Measurements from ENCODE around the gene NAXD. TPM values are rescaled to one million over a fixed set of nuclear protein-coding genes. Genes with fewer than 3 reads are reported as not detected.
A peak's percentile ranks its signal among the peaks of the same experiment; 100 is the strongest.

The NAXD gene
- total and polyA plus RNA-seq, 10 of the 15 experiments (the other 5 are each of a cell fraction or from before 2014, with no cell fraction given) = 1.5 to 36.2 (median 23.8) TPM

DNA sequence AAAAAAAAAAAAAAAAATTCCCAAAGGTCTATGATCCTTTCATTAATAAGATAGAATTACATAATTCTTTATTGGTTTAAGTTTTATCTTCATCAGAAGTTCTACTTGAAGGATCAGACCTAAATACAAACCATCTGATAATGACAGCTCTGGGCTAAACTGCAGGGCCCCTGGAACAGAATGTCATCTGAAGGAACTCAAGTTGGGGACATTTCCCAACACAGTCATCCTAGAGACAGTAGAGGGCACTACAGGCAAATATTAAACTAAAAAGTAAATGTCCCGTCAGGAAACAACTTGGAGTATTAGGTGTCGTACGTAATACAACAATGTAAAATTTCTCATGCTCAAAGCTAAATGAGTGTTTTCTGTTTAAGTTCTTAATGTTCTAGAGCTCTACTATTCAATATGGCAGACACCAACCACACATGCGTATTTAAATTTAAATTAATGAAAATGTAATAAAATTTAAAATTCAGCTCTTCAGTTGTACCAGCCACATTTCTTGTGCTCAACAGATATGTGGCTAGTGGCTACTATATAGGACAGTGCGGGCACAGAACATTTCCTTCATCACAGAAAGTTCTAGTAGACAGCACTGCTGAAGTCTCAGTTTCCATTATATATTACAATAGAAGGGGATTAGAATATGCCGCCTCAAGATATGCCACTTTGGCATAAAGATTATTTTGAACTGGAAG is 21.8 kb upstream of the NAXD start:
- POLR2A ChIA-PET = interaction anchor here (0.7 kb wide), 3 partner anchors 10 to 130 kb away, joined by 3 to 6 read pairs (median 6); no protein-coding TSS in a partner anchor
- WGBS (ENCODE audit: insufficient coverage, insufficient replicate concordance, low lambda C conversion rate, missing lambda C conversion rate) = 23% methylated on average over 6 of the region's 6 CpGs
- H4K20me1 ChIP-seq (ENCODE audit: control insufficient read depth, insufficient read depth) = no peaks in the 10 kb centered on the region
- no peaks in the 10 kb centered on the region for H3K36me3 ChIP-seq (ENCODE audit: control insufficient read depth in 2 of 2, insufficient read depth in 2 of 2, low read length in 1 of 2)
- intact Hi-C loops (cut with micrococcal nuclease; ENCODE audit: unreplicated experiment) (loop anchor here (1.0 to 5.0 kb wide), 6 partner anchors 23 to 454 kb away; partner anchors contain the start of gene ING1), in situ Hi-C loops (cut with MboI) (loop anchor here (10.0 kb wide), 1 partner anchor 451 kb away; no protein-coding TSS in a partner anchor)
- ATAC-seq (peak; percentile 97), FAIRE-seq (peak; percentile 86), DNase-seq (ENCODE audit: low read depth, low spot score) (no peak)
- no TSS peak for BruUV-seq (replicated peaks)
- SMC1A ChIA-PET (ENCODE audit: uncharacterized antibody, unreplicated experiment) = interaction anchor here (0.6 to 4.3 kb wide), 25 partner anchors 9 to 370 kb away, joined by 3 to 50 read pairs (median 4); partner anchors contain the start of gene NAXD
- no peak overlapping the region for H3K27ac ChIP-seq (ENCODE audit: control insufficient read depth, insufficient read depth)
- RAD21 ChIA-PET (ENCODE audit: unreplicated experiment) = interaction anchor here (0.6 to 2.4 kb wide), 24 partner anchors 9 to 1679 kb away, joined by 3 to 20 read pairs (median 3); partner anchors contain the start of gene NAXD
- no peaks in the 10 kb centered on the region for H3K9me3 ChIP-seq (replicated peaks; ENCODE audit: control insufficient read depth, insufficient read depth, low read length)
- H3K27me3 ChIP-seq (replicated peaks in 1 of 2; ENCODE audit: control insufficient read depth in 2 of 2, insufficient read depth in 2 of 2, low read length in 1 of 2) = no peaks in the 10 kb centered on the region
- no peak overlapping the region for H3K4me3 ChIP-seq
- H3K79me2 ChIP-seq (ENCODE audit: control insufficient read depth, insufficient read depth, low read length) = no peaks in the 10 kb centered on the region
- no peak overlapping the region; the same call in 1 of the 2 replicates for H2AFZ ChIP-seq (ENCODE audit: control insufficient read depth, low read depth, low read length)
- no peak overlapping the region for H3K9ac ChIP-seq (ENCODE audit: control insufficient read depth, insufficient read depth, low read length)
- no peaks in the 10 kb centered on the region for H3K4me1 ChIP-seq (ENCODE audit: control insufficient read depth, insufficient read depth, low read length)
- no peak overlapping the region for H3K4me2 ChIP-seq (ENCODE audit: control insufficient read depth, insufficient read depth)
- CTCF ChIA-PET = interaction anchor here (0.7 to 5.9 kb wide), 35 partner anchors 9 to 474 kb away, joined by 3 to 82 read pairs (median 4); partner anchors contain the start of genes NAXD and RAB20
- TF ChIP-seq SMAD5 (IDR thresholded peaks at IDR 0.05; ENCODE audit: low read depth) = no peak
- TF ChIP-seq SP1 (IDR thresholded peaks at IDR 0.05; ENCODE audit: low read depth, low read length) = no peak
- TF ChIP-seq, protein P1, sequence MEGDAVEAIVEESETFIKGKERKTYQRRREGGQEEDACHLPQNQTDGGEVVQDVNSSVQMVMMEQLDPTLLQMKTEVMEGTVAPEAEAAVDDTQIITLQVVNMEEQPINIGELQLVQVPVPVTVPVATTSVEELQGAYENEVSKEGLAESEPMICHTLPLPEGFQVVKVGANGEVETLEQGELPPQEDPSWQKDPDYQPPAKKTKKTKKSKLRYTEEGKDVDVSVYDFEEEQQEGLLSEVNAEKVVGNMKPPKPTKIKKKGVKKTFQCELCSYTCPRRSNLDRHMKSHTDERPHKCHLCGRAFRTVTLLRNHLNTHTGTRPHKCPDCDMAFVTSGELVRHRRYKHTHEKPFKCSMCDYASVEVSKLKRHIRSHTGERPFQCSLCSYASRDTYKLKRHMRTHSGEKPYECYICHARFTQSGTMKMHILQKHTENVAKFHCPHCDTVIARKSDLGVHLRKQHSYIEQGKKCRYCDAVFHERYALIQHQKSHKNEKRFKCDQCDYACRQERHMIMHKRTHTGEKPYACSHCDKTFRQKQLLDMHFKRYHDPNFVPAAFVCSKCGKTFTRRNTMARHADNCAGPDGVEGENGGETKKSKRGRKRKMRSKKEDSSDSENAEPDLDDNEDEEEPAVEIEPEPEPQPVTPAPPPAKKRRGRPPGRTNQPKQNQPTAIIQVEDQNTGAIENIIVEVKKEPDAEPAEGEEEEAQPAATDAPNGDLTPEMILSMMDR (IDR thresholded peaks at IDR 0.05 in 2 of 3, conservative IDR thresholded peaks at IDR 0.05 in 1 of 3; ENCODE audit: control insufficient read depth in 2 of 3, extremely low read depth in 1 of 3, insufficient read depth in 1 of 3, low read depth in 3 of 3, low read length in 3 of 3) = peak; percentile 60 to 71 (median 66)
- no peak for TF ChIP-seq BACH1 (IDR thresholded peaks at IDR 0.05; ENCODE audit: borderline replicate concordance)
- no peak for TF ChIP-seq TCF12 (IDR thresholded peaks at IDR 0.05; ENCODE audit: low read depth, low read length)
- TF ChIP-seq ZNF622 (IDR thresholded peaks at IDR 0.05) = no peak
- TF ChIP-seq HDAC6 (IDR thresholded peaks at IDR 0.05; ENCODE audit: unreplicated experiment) = no peak
- no peak for TF ChIP-seq BCL11A (IDR thresholded peaks at IDR 0.05; ENCODE audit: low read depth, low read length)
- peak; percentile 66; the same call in 1 of the 2 replicates for TF ChIP-seq SMC3 (IDR thresholded peaks at IDR 0.05; ENCODE audit: borderline replicate concordance, low read length)
- no peak for TF ChIP-seq SIN3A (IDR thresholded peaks at IDR 0.05; ENCODE audit: low read depth, low read length)
- no peak for TF ChIP-seq CBX5 (IDR thresholded peaks at IDR 0.05; ENCODE audit: low read depth)
- peak; percentile 86 for TF ChIP-seq RAD21 (IDR thresholded peaks at IDR 0.05; ENCODE audit: insufficient read depth, low read depth, low read length)
- 0 out of 2 replicates have a peak, but pooled peaks have one; percentile 33 for TF ChIP-seq YY1 (IDR thresholded peaks at IDR 0.05; ENCODE audit: low read depth, low read length)
- TF ChIP-seq RFX5 (IDR thresholded peaks at IDR 0.05; ENCODE audit: low read depth, low read length) = no peak
- TF ChIP-seq SRF (IDR thresholded peaks at IDR 0.05; ENCODE audit: low read depth in 2 of 2, low read length in 2 of 2) = no peak
- no peak for TF ChIP-seq NBN (IDR thresholded peaks at IDR 0.05)
- TF ChIP-seq BRCA1 (IDR thresholded peaks at IDR 0.05; ENCODE audit: low read depth, low read length) = no peak
- no peak for TF ChIP-seq TAF1 (IDR thresholded peaks at IDR 0.05; ENCODE audit: borderline replicate concordance, low read depth, low read length)
- no peak for TF ChIP-seq HDGF (IDR thresholded peaks at IDR 0.05)
- no peak for TF ChIP-seq DPF2 (IDR thresholded peaks at IDR 0.05)
- TF ChIP-seq SKIL (IDR thresholded peaks at IDR 0.05; ENCODE audit: low read depth, poor library complexity, severe bottlenecking) = peak; percentile 58
- TF ChIP-seq NFIC (IDR thresholded peaks at IDR 0.05; ENCODE audit: low read depth, low read length) = no peak
